DND-41 (cell line): ENCODE results near the gene IL13RA2.

Source experiments
- CTCF ChIP-seq: IDR thresholded peaks from 2 replicates; pipeline ENCODE4 v1.5.1; 2012; ENCODE audit warnings: borderline replicate concordance, low read length, moderate library complexity, mild to moderate bottlenecking; ENCODE audit not compliant: poor library complexity, severe bottlenecking; ENCODE audit errors: extremely low read depth
- EZH2 ChIP-seq: IDR thresholded peaks from 3 replicates; pipeline ENCODE4 v1.6.1; 2012; ENCODE audit warnings: borderline replicate concordance, low read depth, mild to moderate bottlenecking, moderate library complexity, low read length, inconsistent platforms; ENCODE audit not compliant: severe bottlenecking

- TF ChIP-seq CTCF (no peak), EZH2 (no peak)
Observed at GRCh38 chrX:115021121-115021520, 3.7 kb upstream of the IL13RA2 start.
